C4-2B (cell line): Measurements from ENCODE around the gene GATA1.

Source experiments
- CTCF ChIP-seq: fragments of 450-650 bp; conservative IDR thresholded peaks from 2 replicates; pipeline ENCODE4 v1.5.1; 2017; ENCODE audit warnings: mild to moderate bottlenecking
- ZFX ChIP-seq: fragments of 450-650 bp; IDR thresholded peaks from 2 replicates; pipeline ENCODE4 v1.6.1; 2017

- TF ChIP-seq CTCF (no peak), ZFX (no peak)
These were observed 7.5 kb downstream of the GATA1 start for GRCh38 chrX:48793935-48794334.
